Measurements from ENCODE around the gene CLDN7.

The CLDN7 gene

GRCh38 chr17:7238420-7239090 is 23.7 kb downstream of the CLDN7 start:
- ATAC-seq = no peak
- TF ChIP-seq, protein P1, sequence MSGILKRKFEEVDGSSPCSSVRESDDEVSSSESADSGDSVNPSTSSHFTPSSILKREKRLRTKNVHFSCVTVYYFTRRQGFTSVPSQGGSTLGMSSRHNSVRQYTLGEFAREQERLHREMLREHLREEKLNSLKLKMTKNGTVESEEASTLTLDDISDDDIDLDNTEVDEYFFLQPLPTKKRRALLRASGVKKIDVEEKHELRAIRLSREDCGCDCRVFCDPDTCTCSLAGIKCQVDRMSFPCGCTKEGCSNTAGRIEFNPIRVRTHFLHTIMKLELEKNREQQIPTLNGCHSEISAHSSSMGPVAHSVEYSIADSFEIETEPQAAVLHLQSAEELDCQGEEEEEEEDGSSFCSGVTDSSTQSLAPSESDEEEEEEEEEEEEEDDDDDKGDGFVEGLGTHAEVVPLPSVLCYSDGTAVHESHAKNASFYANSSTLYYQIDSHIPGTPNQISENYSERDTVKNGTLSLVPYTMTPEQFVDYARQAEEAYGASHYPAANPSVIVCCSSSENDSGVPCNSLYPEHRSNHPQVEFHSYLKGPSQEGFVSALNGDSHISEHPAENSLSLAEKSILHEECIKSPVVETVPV (CRISPR knock-in tag; IDR thresholded peaks at IDR 0.05) = no peak
- TF ChIP-seq ZNF565 (CRISPR knock-in tag; conservative IDR thresholded peaks at IDR 0.05; ENCODE audit: low read depth) = no peak
- no peak for TF ChIP-seq CSDC2 (CRISPR knock-in tag; IDR thresholded peaks at IDR 0.05)
- no peak for TF ChIP-seq RARB (CRISPR knock-in tag; IDR thresholded peaks at IDR 0.05)
- no peak for TF ChIP-seq TOX (CRISPR knock-in tag; IDR thresholded peaks at IDR 0.05; ENCODE audit: borderline replicate concordance)
- TF ChIP-seq, protein P2, sequence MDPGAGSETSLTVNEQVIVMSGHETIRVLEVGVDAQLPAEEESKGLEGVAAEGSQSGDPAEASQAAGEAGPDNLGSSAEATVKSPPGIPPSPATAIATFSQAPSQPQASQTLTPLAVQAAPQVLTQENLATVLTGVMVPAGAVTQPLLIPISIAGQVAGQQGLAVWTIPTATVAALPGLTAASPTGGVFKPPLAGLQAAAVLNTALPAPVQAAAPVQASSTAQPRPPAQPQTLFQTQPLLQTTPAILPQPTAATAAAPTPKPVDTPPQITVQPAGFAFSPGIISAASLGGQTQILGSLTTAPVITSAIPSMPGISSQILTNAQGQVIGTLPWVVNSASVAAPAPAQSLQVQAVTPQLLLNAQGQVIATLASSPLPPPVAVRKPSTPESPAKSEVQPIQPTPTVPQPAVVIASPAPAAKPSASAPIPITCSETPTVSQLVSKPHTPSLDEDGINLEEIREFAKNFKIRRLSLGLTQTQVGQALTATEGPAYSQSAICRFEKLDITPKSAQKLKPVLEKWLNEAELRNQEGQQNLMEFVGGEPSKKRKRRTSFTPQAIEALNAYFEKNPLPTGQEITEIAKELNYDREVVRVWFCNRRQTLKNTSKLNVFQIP (CRISPR knock-in tag; IDR thresholded peaks at IDR 0.05; ENCODE audit: borderline replicate concordance, low read depth) = no peak
- no peak for TF ChIP-seq ZNF70 (CRISPR knock-in tag; IDR thresholded peaks at IDR 0.05)
- no peak for TF ChIP-seq TCF4 (CRISPR knock-in tag; IDR thresholded peaks at IDR 0.05; ENCODE audit: borderline replicate concordance)
- no peak for TF ChIP-seq ZFP3 (CRISPR knock-in tag; IDR thresholded peaks at IDR 0.05)
- TF ChIP-seq BACH2 (CRISPR knock-in tag; IDR thresholded peaks at IDR 0.05; ENCODE audit: borderline replicate concordance) = no peak
- TF ChIP-seq ZNF8 (CRISPR knock-in tag; IDR thresholded peaks at IDR 0.05) = no peak
- no peak for TF ChIP-seq ARNTL (CRISPR knock-in tag; IDR thresholded peaks at IDR 0.05; ENCODE audit: borderline replicate concordance, low read depth)
- TF ChIP-seq ZFP30 (CRISPR knock-in tag; IDR thresholded peaks at IDR 0.05) = no peak
- no peak for TF ChIP-seq ISL1 (CRISPR knock-in tag; IDR thresholded peaks at IDR 0.05)
- TF ChIP-seq ZC3H10 (CRISPR knock-in tag; IDR thresholded peaks at IDR 0.05) = no peak
- TF ChIP-seq OSR1 (CRISPR knock-in tag; IDR thresholded peaks at IDR 0.05) = no peak
- no peak for TF ChIP-seq GLIS3 (CRISPR knock-in tag; IDR thresholded peaks at IDR 0.05)
- TF ChIP-seq, protein P3, sequence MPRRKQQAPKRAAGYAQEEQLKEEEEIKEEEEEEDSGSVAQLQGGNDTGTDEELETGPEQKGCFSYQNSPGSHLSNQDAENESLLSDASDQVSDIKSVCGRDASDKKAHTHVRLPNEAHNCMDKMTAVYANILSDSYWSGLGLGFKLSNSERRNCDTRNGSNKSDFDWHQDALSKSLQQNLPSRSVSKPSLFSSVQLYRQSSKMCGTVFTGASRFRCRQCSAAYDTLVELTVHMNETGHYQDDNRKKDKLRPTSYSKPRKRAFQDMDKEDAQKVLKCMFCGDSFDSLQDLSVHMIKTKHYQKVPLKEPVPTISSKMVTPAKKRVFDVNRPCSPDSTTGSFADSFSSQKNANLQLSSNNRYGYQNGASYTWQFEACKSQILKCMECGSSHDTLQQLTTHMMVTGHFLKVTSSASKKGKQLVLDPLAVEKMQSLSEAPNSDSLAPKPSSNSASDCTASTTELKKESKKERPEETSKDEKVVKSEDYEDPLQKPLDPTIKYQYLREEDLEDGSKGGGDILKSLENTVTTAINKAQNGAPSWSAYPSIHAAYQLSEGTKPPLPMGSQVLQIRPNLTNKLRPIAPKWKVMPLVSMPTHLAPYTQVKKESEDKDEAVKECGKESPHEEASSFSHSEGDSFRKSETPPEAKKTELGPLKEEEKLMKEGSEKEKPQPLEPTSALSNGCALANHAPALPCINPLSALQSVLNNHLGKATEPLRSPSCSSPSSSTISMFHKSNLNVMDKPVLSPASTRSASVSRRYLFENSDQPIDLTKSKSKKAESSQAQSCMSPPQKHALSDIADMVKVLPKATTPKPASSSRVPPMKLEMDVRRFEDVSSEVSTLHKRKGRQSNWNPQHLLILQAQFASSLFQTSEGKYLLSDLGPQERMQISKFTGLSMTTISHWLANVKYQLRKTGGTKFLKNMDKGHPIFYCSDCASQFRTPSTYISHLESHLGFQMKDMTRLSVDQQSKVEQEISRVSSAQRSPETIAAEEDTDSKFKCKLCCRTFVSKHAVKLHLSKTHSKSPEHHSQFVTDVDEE (CRISPR knock-in tag; IDR thresholded peaks at IDR 0.05) = no peak
- TF ChIP-seq, protein P4, sequence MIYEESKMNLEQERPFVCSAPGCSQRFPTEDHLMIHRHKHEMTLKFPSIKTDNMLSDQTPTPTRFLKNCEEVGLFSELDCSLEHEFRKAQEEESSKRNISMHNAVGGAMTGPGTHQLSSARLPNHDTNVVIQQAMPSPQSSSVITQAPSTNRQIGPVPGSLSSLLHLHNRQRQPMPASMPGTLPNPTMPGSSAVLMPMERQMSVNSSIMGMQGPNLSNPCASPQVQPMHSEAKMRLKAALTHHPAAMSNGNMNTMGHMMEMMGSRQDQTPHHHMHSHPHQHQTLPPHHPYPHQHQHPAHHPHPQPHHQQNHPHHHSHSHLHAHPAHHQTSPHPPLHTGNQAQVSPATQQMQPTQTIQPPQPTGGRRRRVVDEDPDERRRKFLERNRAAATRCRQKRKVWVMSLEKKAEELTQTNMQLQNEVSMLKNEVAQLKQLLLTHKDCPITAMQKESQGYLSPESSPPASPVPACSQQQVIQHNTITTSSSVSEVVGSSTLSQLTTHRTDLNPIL (CRISPR knock-in tag; IDR thresholded peaks at IDR 0.05; ENCODE audit: low read depth) = no peak

DNA sequence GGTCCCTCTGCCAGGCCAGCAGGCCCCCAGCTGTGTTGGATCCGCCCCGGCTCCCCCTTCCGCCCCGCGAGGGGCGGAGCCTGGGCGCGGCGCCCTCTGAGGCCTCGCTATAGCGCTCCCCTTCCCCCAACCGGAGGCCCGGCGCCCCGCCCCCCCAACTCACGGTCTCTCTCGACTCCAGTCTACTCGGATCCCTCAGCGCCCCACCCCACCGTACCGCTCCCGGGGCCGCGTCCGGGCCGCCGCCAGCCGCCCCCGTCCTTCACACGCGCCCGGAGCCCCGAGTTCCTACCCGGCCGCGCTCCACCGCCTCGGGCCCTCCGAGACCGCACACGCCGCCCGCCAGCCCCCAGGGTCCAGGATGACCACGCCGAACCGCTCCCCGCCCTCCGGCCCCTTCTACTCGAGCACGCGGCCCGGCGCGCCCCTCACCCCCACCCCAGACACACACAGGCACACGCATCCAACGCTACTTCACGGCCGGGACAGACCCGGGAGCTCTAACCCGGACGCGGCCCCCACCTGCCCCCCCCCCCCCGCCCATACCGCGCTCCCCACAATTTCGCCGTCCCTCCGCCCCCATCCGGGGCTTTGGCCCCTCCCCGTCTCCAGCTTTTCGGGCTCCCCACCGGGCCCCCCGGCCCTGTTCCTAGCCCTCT is 24.4 kb downstream of the CLDN7 start:
- TF ChIP-seq ZNF70 (CRISPR knock-in tag; IDR thresholded peaks at IDR 0.05) = no peak
- no peak for TF ChIP-seq SNAI2 (CRISPR knock-in tag; IDR thresholded peaks at IDR 0.05)
- no peak for TF ChIP-seq TOX (CRISPR knock-in tag; IDR thresholded peaks at IDR 0.05; ENCODE audit: borderline replicate concordance)
- TF ChIP-seq ESRRG (CRISPR knock-in tag; IDR thresholded peaks at IDR 0.05) = no peak
- TF ChIP-seq ZFP30 (CRISPR knock-in tag; IDR thresholded peaks at IDR 0.05) = no peak
- no peak for TF ChIP-seq ZFP3 (CRISPR knock-in tag; IDR thresholded peaks at IDR 0.05)
- no peak for TF ChIP-seq RARB (CRISPR knock-in tag; IDR thresholded peaks at IDR 0.05)
- TF ChIP-seq ARNTL (CRISPR knock-in tag; IDR thresholded peaks at IDR 0.05; ENCODE audit: borderline replicate concordance, low read depth) = no peak
- ATAC-seq = peak; percentile 3

DNA sequence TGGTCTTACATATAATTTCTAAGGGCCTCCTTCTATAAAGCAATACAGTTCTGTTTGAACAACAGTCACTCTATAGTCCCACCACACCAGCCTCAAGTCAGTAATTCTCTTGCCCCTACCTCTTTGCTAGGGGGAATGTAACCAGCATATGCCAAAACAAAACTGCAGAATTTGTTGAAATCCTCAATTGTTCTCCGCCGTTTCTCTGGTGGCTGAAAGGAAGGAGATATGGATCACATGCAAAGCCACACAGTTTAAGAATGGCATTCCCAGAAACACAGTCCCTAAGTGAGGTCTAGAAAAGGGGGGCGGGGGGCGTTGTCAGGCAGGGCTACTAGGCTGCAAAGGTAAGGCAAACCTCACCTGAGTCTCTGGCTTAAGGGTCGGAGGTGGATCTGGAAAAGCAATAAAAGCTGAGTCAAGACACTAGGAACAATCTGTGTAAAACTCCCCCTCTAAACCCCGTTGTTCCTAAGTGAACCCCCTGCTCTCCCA is 25.0 kb downstream of the CLDN7 start:
- TF ChIP-seq CSDC2 (CRISPR knock-in tag; IDR thresholded peaks at IDR 0.05) (no peak), TCF4 (CRISPR knock-in tag; IDR thresholded peaks at IDR 0.05; ENCODE audit: borderline replicate concordance) (no peak), ARNTL (CRISPR knock-in tag; IDR thresholded peaks at IDR 0.05; ENCODE audit: borderline replicate concordance, low read depth) (no peak), ZFP30 (CRISPR knock-in tag; IDR thresholded peaks at IDR 0.05) (no peak), ESRRG (CRISPR knock-in tag; IDR thresholded peaks at IDR 0.05) (no peak), ZNF565 (CRISPR knock-in tag; conservative IDR thresholded peaks at IDR 0.05; ENCODE audit: low read depth) (no peak), ZNF8 (CRISPR knock-in tag; IDR thresholded peaks at IDR 0.05) (no peak), SNAI2 (CRISPR knock-in tag; IDR thresholded peaks at IDR 0.05) (no peak), ZNF70 (CRISPR knock-in tag; IDR thresholded peaks at IDR 0.05) (no peak), ZC3H10 (CRISPR knock-in tag; IDR thresholded peaks at IDR 0.05) (no peak)
- TF ChIP-seq, protein P5, sequence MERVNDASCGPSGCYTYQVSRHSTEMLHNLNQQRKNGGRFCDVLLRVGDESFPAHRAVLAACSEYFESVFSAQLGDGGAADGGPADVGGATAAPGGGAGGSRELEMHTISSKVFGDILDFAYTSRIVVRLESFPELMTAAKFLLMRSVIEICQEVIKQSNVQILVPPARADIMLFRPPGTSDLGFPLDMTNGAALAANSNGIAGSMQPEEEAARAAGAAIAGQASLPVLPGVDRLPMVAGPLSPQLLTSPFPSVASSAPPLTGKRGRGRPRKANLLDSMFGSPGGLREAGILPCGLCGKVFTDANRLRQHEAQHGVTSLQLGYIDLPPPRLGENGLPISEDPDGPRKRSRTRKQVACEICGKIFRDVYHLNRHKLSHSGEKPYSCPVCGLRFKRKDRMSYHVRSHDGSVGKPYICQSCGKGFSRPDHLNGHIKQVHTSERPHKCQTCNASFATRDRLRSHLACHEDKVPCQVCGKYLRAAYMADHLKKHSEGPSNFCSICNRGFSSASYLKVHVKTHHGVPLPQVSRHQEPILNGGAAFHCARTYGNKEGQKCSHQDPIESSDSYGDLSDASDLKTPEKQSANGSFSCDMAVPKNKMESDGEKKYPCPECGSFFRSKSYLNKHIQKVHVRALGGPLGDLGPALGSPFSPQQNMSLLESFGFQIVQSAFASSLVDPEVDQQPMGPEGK (CRISPR knock-in tag; IDR thresholded peaks at IDR 0.05; ENCODE audit: borderline replicate concordance) = no peak
- TF ChIP-seq, protein P1 (CRISPR knock-in tag; IDR thresholded peaks at IDR 0.05) = no peak
- no peak for ATAC-seq

All from SK-N-SH treated with all-trans-retinoic acid at 6 μM for 48 hours (cell line).